ENCODE data around the gene TOM1L2.

TOM1L2 gene

GRCh38 chr17:17798010-17798556 lies 174.1 kb downstream of the TOM1L2 start:
- DNase-seq: no peak

DNA sequence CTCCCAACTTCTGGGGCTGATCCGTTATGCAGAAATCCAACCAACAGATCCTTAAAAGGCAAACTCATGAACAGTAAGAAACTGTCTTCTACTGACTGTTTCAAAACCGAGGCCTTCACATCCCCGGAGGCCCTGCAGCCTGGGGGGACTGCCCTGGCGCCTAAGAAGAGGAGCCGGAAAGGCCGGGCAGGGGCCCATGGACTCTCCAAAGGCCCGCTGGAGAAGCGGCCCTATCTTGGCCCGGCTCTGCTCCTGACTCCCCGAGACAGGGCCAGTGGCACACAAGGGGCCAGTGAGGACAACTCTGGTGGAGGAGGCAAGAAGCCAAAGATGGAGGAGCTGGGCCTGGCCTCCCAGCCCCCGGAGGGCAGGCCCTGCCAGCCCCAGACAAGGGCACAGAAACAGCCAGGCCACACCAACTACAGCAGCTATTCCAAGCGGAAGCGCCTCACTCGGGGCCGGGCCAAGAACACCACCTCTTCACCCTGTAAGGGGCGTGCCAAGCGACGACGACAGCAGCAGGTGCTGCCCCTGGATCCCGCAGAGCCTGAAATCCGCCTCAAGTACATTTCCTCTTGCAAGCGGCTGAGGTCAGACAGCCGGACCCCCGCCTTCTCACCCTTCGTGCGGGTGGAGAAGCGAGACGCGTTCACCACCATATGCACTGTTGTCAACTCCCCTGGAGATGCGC lies 174.9 kb downstream of the TOM1L2 start:
- DNase-seq: no peak

- no peak for DNase-seq
Observed at GRCh38 chr17:17796787-17797061, 175.5 kb downstream of the TOM1L2 start.

GRCh38 chr17:17795946-17796786 lies 176.0 kb downstream of the TOM1L2 start:
- DNase-seq: no peak

GRCh38 chr17:17795296-17795695 lies 176.9 kb downstream of the TOM1L2 start:
- no peak for DNase-seq

- no peak for DNase-seq
Observed at GRCh38 chr17:17794382-17794781, 177.8 kb downstream of the TOM1L2 start.
